ENCODE results near the gene ABTB1.

DNA sequence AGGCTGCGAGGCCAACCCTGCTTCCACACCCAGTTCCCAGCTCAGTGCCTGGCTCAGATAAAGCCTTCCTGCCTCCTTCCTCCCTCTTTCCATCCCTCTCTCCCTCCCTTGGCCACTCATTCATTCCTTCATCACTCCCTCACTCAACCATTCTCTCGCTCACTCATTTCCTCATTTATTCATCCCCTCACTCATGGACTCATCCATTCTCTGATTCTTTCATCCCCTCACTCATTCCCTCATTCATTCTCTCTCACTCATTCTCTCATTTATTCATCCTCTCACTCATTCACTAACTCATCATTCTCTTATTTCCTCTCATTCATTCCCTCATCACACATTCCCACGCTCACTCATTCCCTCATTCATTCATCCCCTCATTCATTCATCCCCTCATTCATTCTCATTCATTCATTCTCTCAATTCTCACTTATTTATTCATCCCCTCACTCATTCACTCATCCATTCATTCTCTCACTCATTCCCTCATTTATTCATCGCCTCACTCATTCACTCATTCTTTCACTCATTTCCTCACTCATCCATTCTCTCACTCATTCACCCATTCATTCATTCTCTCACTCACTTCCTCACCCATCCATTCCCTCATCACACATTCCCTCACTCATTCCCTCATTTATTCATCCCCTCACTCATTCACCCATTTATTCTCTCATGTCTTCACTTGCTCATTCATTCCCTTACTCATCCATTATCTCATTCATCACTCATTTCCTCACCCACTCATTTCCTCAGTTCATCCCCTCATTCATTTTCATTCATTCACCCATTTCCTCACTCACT is 13.2 kb downstream of the ABTB1 start:
- TF ChIP-seq, protein P1, sequence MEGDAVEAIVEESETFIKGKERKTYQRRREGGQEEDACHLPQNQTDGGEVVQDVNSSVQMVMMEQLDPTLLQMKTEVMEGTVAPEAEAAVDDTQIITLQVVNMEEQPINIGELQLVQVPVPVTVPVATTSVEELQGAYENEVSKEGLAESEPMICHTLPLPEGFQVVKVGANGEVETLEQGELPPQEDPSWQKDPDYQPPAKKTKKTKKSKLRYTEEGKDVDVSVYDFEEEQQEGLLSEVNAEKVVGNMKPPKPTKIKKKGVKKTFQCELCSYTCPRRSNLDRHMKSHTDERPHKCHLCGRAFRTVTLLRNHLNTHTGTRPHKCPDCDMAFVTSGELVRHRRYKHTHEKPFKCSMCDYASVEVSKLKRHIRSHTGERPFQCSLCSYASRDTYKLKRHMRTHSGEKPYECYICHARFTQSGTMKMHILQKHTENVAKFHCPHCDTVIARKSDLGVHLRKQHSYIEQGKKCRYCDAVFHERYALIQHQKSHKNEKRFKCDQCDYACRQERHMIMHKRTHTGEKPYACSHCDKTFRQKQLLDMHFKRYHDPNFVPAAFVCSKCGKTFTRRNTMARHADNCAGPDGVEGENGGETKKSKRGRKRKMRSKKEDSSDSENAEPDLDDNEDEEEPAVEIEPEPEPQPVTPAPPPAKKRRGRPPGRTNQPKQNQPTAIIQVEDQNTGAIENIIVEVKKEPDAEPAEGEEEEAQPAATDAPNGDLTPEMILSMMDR (conservative IDR thresholded peaks at IDR 0.05; ENCODE audit: low read length) = no peak
- no peak for TF ChIP-seq EZH2phosphoT487 (IDR thresholded peaks at IDR 0.05; ENCODE audit: borderline replicate concordance)
